Osteoblast (primary cell): Measurements from ENCODE around the gene NEB. TPM values are rescaled to one million over a fixed set of nuclear protein-coding genes. Genes with fewer than 3 reads are reported as not detected.

Experiments
- DNase-seq: peaks from one replicate; pipeline ENCODE4 v3.0.0; 2011; ENCODE audit warnings: low spot score, mixed read lengths; ENCODE audit not compliant: insufficient read length; ENCODE audit errors: missing footprints
- H2AFZ ChIP-seq: 2 replicates; pipeline ENCODE4 v1.6.0; 2011; ENCODE audit warnings: mild to moderate bottlenecking, low read length
- H3K27ac ChIP-seq: 2 replicates; pipeline ENCODE4 v1.5.1; 2011; ENCODE audit warnings: mild to moderate bottlenecking, low read depth, low read length, moderate library complexity
- H3K27me3 ChIP-seq: 2 replicates; pipeline ENCODE4 v1.6.0; 2012; ENCODE audit warnings: mild to moderate bottlenecking, control low read depth, inconsistent platforms, low read length, moderate library complexity; ENCODE audit not compliant: insufficient read depth
- H3K36me3 ChIP-seq: 2 replicates; pipeline ENCODE4 v1.5.1; 2011; ENCODE audit warnings: mild to moderate bottlenecking, low read length, control low read depth, moderate library complexity; ENCODE audit not compliant: insufficient read depth
- H3K4me1 ChIP-seq: 2 replicates; pipeline ENCODE4 v1.5.1; 2011; ENCODE audit warnings: mild to moderate bottlenecking, low read length, control low read depth, moderate library complexity; ENCODE audit not compliant: insufficient read depth
- H3K4me2 ChIP-seq: 2 replicates; pipeline ENCODE4 v1.6.0; 2011; ENCODE audit warnings: mild to moderate bottlenecking, low read length; ENCODE audit not compliant: insufficient read depth
- H3K4me3 ChIP-seq: fragments of 200-600 bp; sonication (generic); 3 replicates; pipeline ENCODE4 v1.5.1; 2012; ENCODE audit warnings: mild to moderate bottlenecking, low read length, inconsistent platforms; ENCODE audit not compliant: insufficient read depth
- H3K79me2 ChIP-seq: 2 replicates; pipeline ENCODE4 v1.6.0; 2012; ENCODE audit warnings: mild to moderate bottlenecking, low read length, control low read depth, inconsistent platforms; ENCODE audit not compliant: insufficient read depth
- H3K9me3 ChIP-seq: 2 replicates; pipeline ENCODE4 v1.5.1; 2011; ENCODE audit warnings: low read depth, low read length, control low read depth
- H4K20me1 ChIP-seq: 2 replicates; pipeline ENCODE4 v1.6.0; 2012; ENCODE audit warnings: mild to moderate bottlenecking, low read length, control low read depth; ENCODE audit not compliant: insufficient read depth
- CTCF ChIP-seq: IDR thresholded peaks from 2 replicates; pipeline ENCODE4 v1.5.1; 2011; ENCODE audit warnings: mild to moderate bottlenecking, low read depth, low read length, moderate library complexity; ENCODE audit errors: extremely low read depth
- total RNA-seq: library from RNA; depleted of rRNA; stranded (reverse); fragments of >200 nt; gene quantifications from 2 replicates; pipeline ENCODE4 v1.2.3, GENCODE V29; 2012

The NEB gene
- total RNA-seq, 1 donor = 0.36 TPM

GRCh38 chr2:151655663-151656398, 78.4 kb downstream of the NEB start:
- Histone ChIP-seq H3K4me2 (no peak overlapping the region), H2AFZ (no peak overlapping the region), H3K27me3 (no peaks in the 10 kb centered on the region), H3K4me3 (no peak overlapping the region), H3K4me1 (no peaks in the 10 kb centered on the region), H4K20me1 (no peaks in the 10 kb centered on the region), H3K27ac (no peak overlapping the region), H3K9me3 (no peaks in the 10 kb centered on the region), H3K36me3 (no peaks in the 10 kb centered on the region), H3K79me2 (no peaks in the 10 kb centered on the region)
- no peak for TF ChIP-seq CTCF
- no peak for DNase-seq

GRCh38 chr2:151654891-151655290, 79.4 kb downstream of the NEB start:
- Histone ChIP-seq H3K4me2 (no peak overlapping the region), H4K20me1 (no peaks in the 10 kb centered on the region), H3K9me3 (no peaks in the 10 kb centered on the region), H3K27ac (no peak overlapping the region), H3K79me2 (no peaks in the 10 kb centered on the region), H3K4me3 (no peak overlapping the region), H3K4me1 (no peaks in the 10 kb centered on the region), H3K27me3 (no peaks in the 10 kb centered on the region), H3K36me3 (no peaks in the 10 kb centered on the region), H2AFZ (no peak overlapping the region)
- TF ChIP-seq CTCF = no peak
- DNase-seq = no peak

GRCh38 chr2:151654085-151654484, 80.2 kb downstream of the NEB start:
- Histone ChIP-seq H3K27ac (no peak overlapping the region), H3K27me3 (no peaks in the 10 kb centered on the region), H3K79me2 (no peaks in the 10 kb centered on the region), H3K4me2 (no peak overlapping the region), H2AFZ (no peak overlapping the region), H3K4me3 (no peak overlapping the region), H3K36me3 (no peaks in the 10 kb centered on the region), H3K4me1 (no peaks in the 10 kb centered on the region), H3K9me3 (no peaks in the 10 kb centered on the region), H4K20me1 (no peaks in the 10 kb centered on the region)
- no peak for DNase-seq
- TF ChIP-seq CTCF = no peak

- H3K4me3 ChIP-seq = no peak overlapping the region
- H4K20me1 ChIP-seq = no peaks in the 10 kb centered on the region
- no peak overlapping the region for H2AFZ ChIP-seq
- no peak overlapping the region for H3K27ac ChIP-seq
- DNase-seq = no peak
- no peaks in the 10 kb centered on the region for H3K36me3 ChIP-seq
- H3K27me3 ChIP-seq = no peaks in the 10 kb centered on the region
- H3K79me2 ChIP-seq = no peaks in the 10 kb centered on the region
- H3K9me3 ChIP-seq = no peaks in the 10 kb centered on the region
- no peak overlapping the region for H3K4me2 ChIP-seq
- H3K4me1 ChIP-seq = no peaks in the 10 kb centered on the region
- TF ChIP-seq CTCF = no peak
Observed at GRCh38 chr2:151651274-151651673, 83.0 kb downstream of the NEB start.
